PC-9 (cell line): ENCODE measurements around the gene LHX4.

Experiments used
- CTCF ChIP-seq: fragments of 200-600 bp; sonication (generic); conservative IDR thresholded peaks from 2 replicates; pipeline ENCODE4 v1.6.1; 2017; ENCODE audit warnings: mixed run types, antibody characterized with exemption, mild to moderate bottlenecking, moderate library complexity
- EZH2 ChIP-seq: fragments of 200-600 bp; sonication (generic); IDR thresholded peaks from 2 replicates; pipeline ENCODE4 v1.8.0; 2017; ENCODE audit warnings: antibody characterized with exemption, low read depth

GRCh38 chr1:180311011-180311730 lies 81.1 kb downstream of the LHX4 start:
- TF ChIP-seq CTCF (no peak), EZH2 (no peak)
